A673 (cell line): ENCODE results near the gene CNIH2.

Experiments
- CTCF ChIP-seq: fragments of 300-800, 200-600 bp; sonication (generic); conservative IDR thresholded peaks from 2 replicates; pipeline ENCODE4 v1.5.1; 2017; ENCODE audit warnings: low read depth, mild to moderate bottlenecking, antibody characterized with exemption, low read length, moderate library complexity, mixed read lengths
- EZH2 ChIP-seq: fragments of 200-600 bp; sonication (generic); IDR thresholded peaks from 2 replicates; pipeline ENCODE4 v1.6.1; 2017; ENCODE audit warnings: borderline replicate concordance, low read depth, mild to moderate bottlenecking, mixed read lengths, antibody characterized with exemption, low read length; ENCODE audit not compliant: poor library complexity, severe bottlenecking

GRCh38 chr11:66315921-66316811, 38.2 kb downstream of the CNIH2 start:
- TF ChIP-seq CTCF: no peak
- TF ChIP-seq EZH2: no peak
